Neural cell (in vitro differentiated cells): ENCODE data around the gene GVQW3. TPM values are rescaled to one million over a fixed set of nuclear protein-coding genes. Genes with fewer than 3 reads are reported as not detected.

Experiments
- H2AFZ ChIP-seq: fragments of 200-600, 300-800 bp; sonication (generic), shearing (Covaris generic); 2 replicates; pipeline ENCODE4 v1.6.0; 2014; ENCODE audit warnings: low read depth, mild to moderate bottlenecking, antibody characterized with exemption, low read length, moderate library complexity
- H3F3A ChIP-seq: fragments of 200-600 bp; shearing (Covaris generic); 2 replicates; pipeline ENCODE4 v1.6.1; 2016; ENCODE audit warnings: mild to moderate bottlenecking, moderate library complexity, mixed read lengths, antibody characterized with exemption, low read length; ENCODE audit not compliant: insufficient read depth, poor library complexity, severe bottlenecking
- H3K27ac ChIP-seq: fragments of 200-600, 300-800 bp; sonication (generic), shearing (Covaris generic); 2 replicates; pipeline ENCODE4 v1.5.1; 2014; ENCODE audit warnings: mild to moderate bottlenecking, low read length, moderate library complexity
- H3K27me3 ChIP-seq: fragments of 300-800, 200-600 bp; sonication (generic), shearing (Covaris generic); 2 replicates; pipeline ENCODE4 v1.6.0; 2014; ENCODE audit warnings: mild to moderate bottlenecking, low read depth, low read length, moderate library complexity; ENCODE audit not compliant: insufficient read depth
- H3K36me3 ChIP-seq: fragments of 300-800, 200-600 bp; sonication (generic), shearing (Covaris generic); 2 replicates; pipeline ENCODE4 v1.5.1; 2014; ENCODE audit warnings: mild to moderate bottlenecking, antibody characterized with exemption, low read length, moderate library complexity; ENCODE audit not compliant: insufficient read depth
- H3K4me2 ChIP-seq: fragments of 300-800, 200-600 bp; sonication (generic), shearing (Covaris generic); 2 replicates; pipeline ENCODE4 v1.6.0; 2014; ENCODE audit warnings: mild to moderate bottlenecking, low read length
- H3K4me3 ChIP-seq: fragments of 300-800, 200-600 bp; sonication (generic), shearing (Covaris generic); 2 replicates; pipeline ENCODE4 v1.5.1; 2014; ENCODE audit warnings: mild to moderate bottlenecking, low read length, moderate library complexity
- H3K79me2 ChIP-seq: fragments of 200-600 bp; shearing (Covaris generic); replicated peaks from 2 replicates; pipeline ENCODE4 v1.6.0; 2014; ENCODE audit warnings: mild to moderate bottlenecking, low read length, moderate library complexity; ENCODE audit not compliant: insufficient read depth
- H3K9ac ChIP-seq: fragments of 300-800, 200-600 bp; sonication (generic), shearing (Covaris generic); 2 replicates; pipeline ENCODE4 v1.6.1; 2016; ENCODE audit warnings: mild to moderate bottlenecking, low read length, mixed read lengths
- H3K9me2 ChIP-seq: fragments of 200-600 bp; shearing (Covaris generic); 2 replicates; pipeline ENCODE4 v1.6.1; 2016; ENCODE audit warnings: mild to moderate bottlenecking, low read length, mixed read lengths; ENCODE audit not compliant: insufficient read depth
- H3K9me3 ChIP-seq: fragments of 200-600, 300-800 bp; sonication (generic), shearing (Covaris generic); 2 replicates; pipeline ENCODE4 v1.6.1; 2016; ENCODE audit warnings: mild to moderate bottlenecking, mixed run types, low read length, moderate library complexity, mixed read lengths
- H4K20me1 ChIP-seq: fragments of 200-600 bp; shearing (Covaris generic); 2 replicates; pipeline ENCODE4 v1.6.1; 2016; ENCODE audit warnings: mild to moderate bottlenecking, mixed run types; ENCODE audit not compliant: insufficient read depth
- CTCF ChIP-seq: fragments of 450-650 bp; IDR thresholded peaks from 2 replicates; pipeline ENCODE4 v1.5.1; 2014; ENCODE audit warnings: antibody characterized with exemption, mild to moderate bottlenecking, moderate library complexity; ENCODE audit not compliant: poor library complexity, severe bottlenecking
- EP300 ChIP-seq: fragments of 450-650 bp; conservative IDR thresholded peaks from 2 replicates; pipeline ENCODE4 v1.6.1; 2014; ENCODE audit warnings: antibody characterized with exemption, mild to moderate bottlenecking, moderate library complexity; ENCODE audit not compliant: poor library complexity, severe bottlenecking
- EZH2 ChIP-seq: fragments of 200-600, 300-800 bp; shearing (Covaris generic), sonication (generic); IDR thresholded peaks from 2 replicates; pipeline ENCODE4 v1.6.1; 2014; ENCODE audit warnings: antibody characterized with exemption, low read length, borderline replicate concordance, mild to moderate bottlenecking; ENCODE audit not compliant: insufficient read depth, poor library complexity, severe bottlenecking
- MXI1 ChIP-seq: fragments of 450-650 bp; conservative IDR thresholded peaks from 2 replicates; pipeline ENCODE4 v1.6.1; 2014; ENCODE audit warnings: antibody characterized with exemption, mild to moderate bottlenecking; ENCODE audit not compliant: poor library complexity, severe bottlenecking
- POLR2AphosphoS5 ChIP-seq: IDR thresholded peaks from 2 replicates; pipeline ENCODE4 v1.6.1; 2012
- RAD21 ChIP-seq: fragments of 450-650 bp; conservative IDR thresholded peaks from 2 replicates; pipeline ENCODE4 v1.6.1; 2014; ENCODE audit warnings: antibody characterized with exemption, mild to moderate bottlenecking, moderate library complexity
- REST ChIP-seq: IDR thresholded peaks from 2 replicates; pipeline ENCODE4 v1.6.1; 2012; ENCODE audit warnings: borderline replicate concordance
- SMC3 ChIP-seq: fragments of 450-650 bp; conservative IDR thresholded peaks from 2 replicates; pipeline ENCODE4 v1.6.1; 2014; ENCODE audit warnings: antibody characterized with exemption, mild to moderate bottlenecking, moderate library complexity; ENCODE audit not compliant: poor library complexity
- TAF1 ChIP-seq: IDR thresholded peaks from 2 replicates; pipeline ENCODE4 v1.6.1; 2012; ENCODE audit warnings: low read depth
- polyA plus RNA-seq: library from polyadenylated mRNA; depleted of rRNA; stranded (reverse); fragments of >200 nt; gene quantifications from 2 replicates; pipeline ENCODE4 v1.2.3, GENCODE V29; 2014

GVQW3 gene
- polyA plus RNA-seq, 1 donor from 2014 or later: 17.2 TPM

DNA sequence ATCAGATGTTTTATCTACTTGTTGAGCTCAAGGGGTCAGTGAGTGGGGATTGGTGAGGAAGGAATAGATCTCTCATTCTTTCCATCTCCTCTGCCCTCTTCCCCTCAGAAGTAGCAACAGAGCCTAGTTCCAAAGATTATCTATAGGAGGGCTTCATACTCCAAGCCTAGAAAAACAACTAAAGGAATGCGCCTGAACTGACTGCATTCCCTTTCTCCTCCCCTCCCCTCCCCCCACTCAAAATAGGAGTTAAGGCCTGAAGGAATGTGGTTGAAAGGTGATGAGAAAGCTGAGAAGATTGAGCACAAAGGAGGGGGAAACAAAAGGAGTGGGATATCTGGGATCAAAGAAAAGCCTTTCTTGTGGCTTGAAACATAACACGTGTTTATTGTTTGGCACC, 74.2 kb downstream of the GVQW3 start (continued):
- TF ChIP-seq SMC3: no peak

DNA sequence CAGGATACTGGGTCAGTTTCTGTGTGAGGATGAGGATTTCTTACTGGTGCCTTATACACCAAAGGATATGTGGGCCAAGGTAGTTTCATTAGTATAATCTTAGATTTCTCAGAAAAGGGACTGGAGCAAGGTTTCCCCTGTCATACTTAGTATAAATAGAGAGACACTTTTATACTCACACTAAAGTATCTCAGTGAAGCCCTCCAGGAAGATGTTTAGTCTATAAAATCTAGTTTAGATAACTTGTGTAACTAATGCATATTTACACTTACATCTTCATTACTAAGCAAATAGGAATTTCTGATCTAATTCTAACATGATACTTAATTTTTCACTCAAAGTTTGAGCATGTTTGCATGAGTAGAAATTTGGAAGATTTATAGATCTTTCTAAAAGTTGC, 74.8 kb downstream of the GVQW3 start:
- H3K9me2 ChIP-seq: no peaks in the 10 kb centered on the region
- H3K27ac ChIP-seq: no peak overlapping the region
- TF ChIP-seq SMC3 (no peak), EZH2 (no peak), RAD21 (no peak), REST (no peak), POLR2AphosphoS5 (no peak), CTCF (no peak), MXI1 (no peak), EP300 (no peak), TAF1 (no peak)
- no peak overlapping the region for H3K4me2 ChIP-seq
- H3K9me3 ChIP-seq: no peaks in the 10 kb centered on the region
- no peaks in the 10 kb centered on the region for H4K20me1 ChIP-seq
- no peak overlapping the region for H2AFZ ChIP-seq
- H3F3A ChIP-seq: no peaks in the 10 kb centered on the region
- H3K4me3 ChIP-seq: no peak overlapping the region
- H3K27me3 ChIP-seq: no peaks in the 10 kb centered on the region
- H3K79me2 ChIP-seq: peaks cover 20% of the 10 kb centered on the region
- H3K9ac ChIP-seq: no peak overlapping the region
- H3K36me3 ChIP-seq: peaks cover 13% of the 10 kb centered on the region

DNA sequence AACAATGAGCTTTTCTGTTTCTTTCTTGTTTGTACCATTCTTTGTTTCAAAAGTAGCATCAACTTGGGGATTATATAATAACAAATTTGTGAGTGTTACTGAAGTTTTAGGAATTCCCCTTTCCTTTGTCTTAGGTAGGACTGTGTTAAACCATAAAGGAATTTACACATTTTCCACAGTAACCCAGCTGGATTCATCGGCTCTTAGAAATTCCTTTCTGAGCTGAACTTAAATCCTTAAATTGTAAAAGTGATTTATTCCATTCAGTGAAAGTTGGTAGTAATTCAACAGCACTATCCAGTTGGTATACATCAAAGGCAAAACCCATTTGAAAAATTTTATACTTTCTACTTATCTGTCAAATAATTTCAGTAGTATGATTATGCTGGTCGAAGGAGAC, 75.4 kb downstream of the GVQW3 start:
- TF ChIP-seq EZH2 (no peak), MXI1 (no peak), CTCF (no peak), TAF1 (no peak), REST (no peak), RAD21 (no peak), POLR2AphosphoS5 (no peak), SMC3 (no peak), EP300 (no peak)
- Histone ChIP-seq H3K4me2 (no peak overlapping the region), H3F3A (no peaks in the 10 kb centered on the region), H3K36me3 (peaks cover 13% of the 10 kb centered on the region), H2AFZ (no peak overlapping the region), H3K9me3 (no peaks in the 10 kb centered on the region), H3K9me2 (no peaks in the 10 kb centered on the region), H3K27ac (no peak overlapping the region), H3K27me3 (no peaks in the 10 kb centered on the region), H3K79me2 (peaks cover 16% of the 10 kb centered on the region), H4K20me1 (no peaks in the 10 kb centered on the region), H3K4me3 (no peak overlapping the region), H3K9ac (no peak overlapping the region)
